OCI-LY3 (cell line): ENCODE measurements around the gene NQO1.
A peak's percentile ranks its signal among the peaks of the same experiment; 100 is the strongest.

Experiments
- CTCF ChIP-seq: fragments of 200-600, 300-600 bp; sonication (generic); IDR thresholded peaks from 2 replicates; pipeline ENCODE4 v1.5.1; 2014; ENCODE audit warnings: antibody characterized with exemption, low read length, low read depth
- EZH2phosphoT487 ChIP-seq: fragments of 200-600 bp; shearing (Covaris generic); IDR thresholded peaks from 2 replicates; pipeline ENCODE4 v1.6.1; 2018; ENCODE audit warnings: antibody characterized with exemption, mixed run types, low read depth

- peak; percentile 80 for TF ChIP-seq CTCF
- TF ChIP-seq EZH2phosphoT487 = no peak
Observed at GRCh38 chr16:69709456-69710084, 16.8 kb downstream of the NQO1 start.
